HG03139 (cell line): ENCODE measurements around the gene SIGLEC1.

Experiments used
- ATAC-seq: cut with Tn5 transposase; IDR thresholded peaks from one replicate; pipeline ENCODE4 v1.9.1; 2021; ENCODE audit not compliant: unreplicated experiment

The SIGLEC1 gene

DNA sequence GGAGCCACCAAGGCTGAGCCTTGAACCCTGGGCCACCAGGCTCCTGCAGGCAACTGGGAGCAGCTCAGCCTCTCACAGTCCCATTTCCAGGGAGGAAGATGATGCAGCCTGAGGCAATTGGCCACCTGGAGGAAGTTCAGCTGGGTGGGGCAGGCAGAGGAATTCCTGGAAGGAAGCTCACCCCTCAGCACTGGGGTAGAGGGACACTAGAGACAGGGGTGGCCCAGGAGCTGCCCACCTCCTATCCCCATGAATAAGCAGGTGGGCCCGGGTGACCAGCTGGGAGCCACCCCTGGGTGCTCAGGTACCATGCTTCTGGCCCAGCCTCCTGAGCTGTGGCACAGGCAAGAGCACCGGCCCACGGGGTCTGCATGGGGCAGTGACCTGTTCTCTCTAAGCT is 16.5 kb upstream of the SIGLEC1 start:
- no peak for ATAC-seq

DNA sequence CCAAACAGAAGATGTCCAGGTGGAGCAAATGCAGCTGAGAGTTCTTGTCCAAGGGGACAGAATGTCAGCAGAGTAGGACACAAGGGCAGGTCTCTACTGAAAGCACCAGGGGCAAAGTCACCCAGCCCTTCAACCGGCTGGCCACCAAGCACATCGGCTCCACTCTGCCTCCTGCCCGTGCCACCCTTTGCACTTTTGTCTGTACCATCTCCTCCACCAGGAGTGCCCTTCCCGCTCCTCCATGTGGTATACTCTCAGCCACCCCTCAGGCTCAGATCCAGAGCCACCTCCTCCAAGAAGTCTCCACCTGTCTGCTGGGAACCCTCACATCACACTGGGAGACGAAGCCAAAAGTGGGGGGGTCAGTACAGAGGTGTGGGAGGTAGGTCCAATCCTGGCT is 16.0 kb upstream of the SIGLEC1 start:
- ATAC-seq, result no peak

DNA sequence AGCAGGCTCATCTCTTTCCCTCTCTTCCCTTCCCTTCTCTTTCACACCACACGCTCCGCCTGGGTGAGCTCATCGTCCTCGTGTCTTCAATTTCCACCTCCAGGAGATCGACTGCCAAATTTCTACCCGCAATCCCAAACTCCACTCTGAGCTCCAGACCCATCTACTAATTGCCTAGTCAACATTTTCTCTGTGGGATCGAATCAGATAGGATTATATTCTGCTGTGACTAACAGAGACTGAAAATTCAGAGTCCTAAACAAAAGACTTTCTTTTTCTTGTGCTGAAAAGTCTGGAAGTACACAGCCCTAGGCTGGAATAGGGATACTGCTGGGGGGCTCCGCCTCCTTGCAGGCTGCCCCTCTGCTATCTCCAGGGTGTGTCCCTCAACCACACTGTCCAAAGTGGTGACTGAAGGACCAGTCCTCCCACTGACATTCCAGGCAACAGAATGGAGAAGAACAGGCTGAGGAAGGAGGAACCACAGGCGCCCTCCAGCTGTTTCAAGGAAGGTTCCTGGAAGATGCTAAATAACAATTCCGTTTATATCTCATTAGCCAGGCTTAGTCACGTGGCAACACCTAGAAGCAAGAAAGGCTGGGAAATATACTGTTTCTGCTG is 15.1 kb upstream of the SIGLEC1 start:
- ATAC-seq, result no peak

DNA sequence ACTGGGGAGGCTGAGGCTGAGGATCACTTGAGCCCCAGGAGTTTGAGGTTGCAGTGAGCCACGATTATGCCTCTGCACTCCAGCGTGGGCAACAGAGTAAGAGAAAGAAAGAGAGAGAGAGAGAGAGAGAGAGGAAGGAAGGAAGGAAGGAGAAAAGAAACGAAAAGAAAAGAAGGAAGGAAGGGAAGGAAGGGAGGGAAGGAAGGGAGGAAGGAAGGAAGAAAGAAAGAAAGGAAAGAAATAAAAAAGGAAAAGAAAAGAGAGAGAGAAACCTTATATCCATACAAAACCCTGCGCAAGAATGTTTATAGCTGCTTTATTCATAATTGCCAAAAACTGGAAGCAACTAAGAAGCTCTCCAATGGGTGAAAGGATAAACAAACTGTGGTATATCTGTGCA is 12.0 kb upstream of the SIGLEC1 start:
- no peak for ATAC-seq

DNA sequence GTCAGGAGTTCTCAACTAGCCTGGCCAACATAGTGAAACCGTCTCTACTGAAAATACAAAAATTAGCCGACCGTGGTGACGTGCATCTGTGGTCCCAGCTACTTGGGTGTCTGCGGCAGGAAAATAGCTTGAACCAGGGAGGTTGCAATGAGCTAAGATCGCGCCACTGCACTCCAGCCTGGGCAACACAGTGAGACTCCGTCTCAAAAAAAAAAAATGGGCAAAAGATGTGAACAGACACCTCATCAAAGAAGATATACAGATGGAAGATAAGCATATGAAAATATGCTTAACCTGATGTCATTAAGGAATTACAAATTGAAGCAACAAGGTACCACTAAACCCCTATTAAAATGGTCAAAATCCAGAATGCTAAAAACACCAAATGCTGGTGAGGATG is 10.9 kb upstream of the SIGLEC1 start:
- ATAC-seq, result no peak

DNA sequence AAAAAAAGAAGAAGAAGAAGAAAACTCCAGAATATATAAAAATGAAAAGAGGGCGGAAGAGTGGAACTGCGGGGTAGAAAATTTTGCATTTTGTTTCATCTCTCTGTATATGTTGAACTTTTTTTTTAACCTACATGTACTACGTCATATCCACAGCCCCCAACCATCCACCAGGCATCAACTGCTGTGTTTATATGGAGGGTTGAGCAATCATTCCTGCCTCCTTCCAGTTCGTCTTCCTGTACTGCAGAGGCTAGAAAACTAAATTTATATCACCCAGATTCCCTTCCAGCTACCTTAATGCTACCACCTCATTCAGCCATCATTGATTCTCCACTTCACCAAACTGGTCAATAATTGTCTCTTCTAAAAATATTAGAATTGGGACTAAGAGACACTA is 9.5 kb upstream of the SIGLEC1 start:
- no peak for ATAC-seq

DNA sequence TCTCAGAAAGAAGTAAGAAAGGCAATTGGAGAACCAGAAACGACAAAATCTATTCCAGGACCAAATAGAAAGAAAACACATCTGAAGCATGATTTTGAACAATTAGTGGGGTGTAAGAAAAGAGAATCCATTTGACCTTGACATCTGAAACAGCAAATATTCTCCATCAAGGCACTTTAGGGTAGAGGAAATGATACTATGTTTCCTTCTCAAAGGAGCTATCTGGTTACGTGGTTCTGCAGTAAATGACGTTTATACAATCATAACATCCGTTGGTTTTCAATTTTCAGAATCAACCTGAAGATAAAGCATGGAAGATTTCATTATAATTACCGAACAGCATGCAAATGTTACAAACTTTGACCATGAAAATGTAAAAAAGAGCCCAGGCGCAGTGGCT is 8.2 kb upstream of the SIGLEC1 start:
- ATAC-seq, result no peak

DNA sequence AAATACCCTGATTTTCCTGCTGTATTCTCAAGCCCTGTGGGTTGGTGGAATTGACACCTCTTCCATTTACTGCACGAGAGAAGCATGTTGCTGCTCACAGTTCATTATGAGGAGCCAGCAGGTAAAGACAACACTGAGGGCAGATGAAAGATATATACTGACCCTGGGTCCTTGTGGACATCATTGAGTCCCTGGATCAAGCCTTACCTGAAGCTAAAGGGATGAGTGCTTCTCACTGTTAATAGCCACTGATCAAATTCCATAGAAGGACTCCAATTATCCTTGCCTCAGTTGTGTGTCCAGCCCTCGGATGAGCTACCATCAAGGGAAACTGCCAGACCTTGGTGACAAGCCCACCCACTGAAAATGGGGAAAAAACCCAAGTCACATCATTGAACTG is 7.7 kb upstream of the SIGLEC1 start:
- no peak for ATAC-seq

DNA sequence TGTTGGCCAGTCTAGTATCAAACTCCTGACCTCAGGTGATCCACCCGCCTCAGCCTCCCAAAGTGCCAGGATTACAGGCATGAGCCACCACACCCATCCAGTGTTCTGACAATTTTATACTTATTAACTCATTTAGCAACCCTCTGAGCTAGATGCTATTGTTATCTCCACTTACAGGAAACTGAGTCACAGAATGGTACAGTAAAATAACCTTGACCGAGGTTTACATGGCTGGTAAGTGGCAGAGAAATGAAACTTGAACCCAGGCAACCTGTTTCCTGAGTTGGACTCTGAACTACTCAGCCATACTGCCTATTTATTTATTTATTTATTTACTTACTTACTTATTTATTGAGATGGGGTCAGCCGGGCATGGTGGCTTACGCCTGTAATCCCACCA is 6.6 kb upstream of the SIGLEC1 start:
- no peak for ATAC-seq

DNA sequence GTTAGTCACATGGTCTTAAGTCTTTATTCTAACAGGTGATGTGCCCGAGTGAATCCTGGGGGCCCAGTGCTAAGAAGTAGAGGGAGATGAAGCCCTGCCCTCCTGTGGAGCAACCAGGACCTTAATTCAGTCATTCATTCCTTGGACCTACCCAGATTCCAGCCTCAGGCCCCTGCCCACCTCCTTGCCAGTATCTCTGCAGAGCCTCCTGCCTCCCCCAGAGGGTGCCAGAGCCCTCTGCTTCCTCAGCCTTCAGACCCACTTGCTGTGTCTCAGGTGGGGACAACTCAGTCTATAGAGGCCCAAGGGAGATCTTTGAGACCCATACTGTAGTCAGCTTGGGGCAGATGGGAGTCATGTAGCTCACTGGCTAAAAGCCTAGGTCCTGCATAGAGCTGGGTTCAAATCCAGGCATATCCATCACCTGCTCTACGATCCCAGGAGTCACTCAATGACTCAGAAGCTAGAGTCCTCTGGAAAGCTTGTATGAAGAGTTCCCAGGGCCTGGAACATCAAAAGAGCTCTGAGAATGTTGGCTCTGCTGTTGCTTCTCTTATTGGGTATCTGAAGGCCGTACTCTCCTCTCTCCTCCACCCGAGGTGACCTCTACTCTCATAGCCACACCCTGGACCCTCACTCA is 3.9 kb upstream of the SIGLEC1 start:
- ATAC-seq, result no peak

DNA sequence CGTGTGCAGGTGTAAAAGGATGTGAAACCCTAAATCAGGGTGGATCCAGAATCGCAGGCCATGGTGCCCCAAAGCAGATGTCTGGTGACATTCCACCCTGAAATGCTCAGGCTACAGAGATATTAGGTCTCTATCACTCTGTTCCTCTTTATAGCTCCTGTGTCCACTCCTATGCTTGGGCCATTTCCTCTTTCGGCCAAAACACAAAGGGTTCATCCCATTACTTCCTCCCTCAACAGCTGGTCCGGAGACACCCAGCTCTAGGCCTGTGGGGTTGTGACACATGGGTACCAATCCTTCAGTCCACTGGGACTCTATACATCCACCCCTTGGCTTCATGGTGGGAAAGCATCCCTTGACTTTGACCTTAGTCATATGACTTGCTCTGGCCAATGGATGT is 1.7 kb upstream of the SIGLEC1 start:
- no peak for ATAC-seq

DNA sequence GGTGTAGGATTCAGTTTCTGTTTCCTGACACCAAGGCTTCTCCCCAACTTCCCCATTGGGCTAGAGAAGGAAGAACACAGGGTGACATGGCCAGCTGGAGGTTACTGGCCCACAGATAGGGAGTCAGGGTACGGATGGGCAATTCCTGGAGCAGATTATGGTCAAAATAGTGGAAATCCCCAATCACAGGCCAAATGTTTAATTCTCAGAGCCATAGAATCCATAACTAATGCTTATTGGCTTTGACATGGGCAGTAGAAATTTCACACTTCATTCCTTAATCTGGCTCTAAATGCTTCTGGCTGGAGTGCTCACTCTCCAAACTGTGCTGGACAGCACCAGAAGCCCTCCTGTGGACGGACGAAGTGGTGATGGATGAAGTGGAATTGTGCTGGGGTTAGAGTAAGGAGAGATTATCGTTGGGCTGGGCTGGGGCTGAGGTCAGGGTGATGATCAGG is 887 bp downstream of the SIGLEC1 start:
- ATAC-seq, result no peak

DNA sequence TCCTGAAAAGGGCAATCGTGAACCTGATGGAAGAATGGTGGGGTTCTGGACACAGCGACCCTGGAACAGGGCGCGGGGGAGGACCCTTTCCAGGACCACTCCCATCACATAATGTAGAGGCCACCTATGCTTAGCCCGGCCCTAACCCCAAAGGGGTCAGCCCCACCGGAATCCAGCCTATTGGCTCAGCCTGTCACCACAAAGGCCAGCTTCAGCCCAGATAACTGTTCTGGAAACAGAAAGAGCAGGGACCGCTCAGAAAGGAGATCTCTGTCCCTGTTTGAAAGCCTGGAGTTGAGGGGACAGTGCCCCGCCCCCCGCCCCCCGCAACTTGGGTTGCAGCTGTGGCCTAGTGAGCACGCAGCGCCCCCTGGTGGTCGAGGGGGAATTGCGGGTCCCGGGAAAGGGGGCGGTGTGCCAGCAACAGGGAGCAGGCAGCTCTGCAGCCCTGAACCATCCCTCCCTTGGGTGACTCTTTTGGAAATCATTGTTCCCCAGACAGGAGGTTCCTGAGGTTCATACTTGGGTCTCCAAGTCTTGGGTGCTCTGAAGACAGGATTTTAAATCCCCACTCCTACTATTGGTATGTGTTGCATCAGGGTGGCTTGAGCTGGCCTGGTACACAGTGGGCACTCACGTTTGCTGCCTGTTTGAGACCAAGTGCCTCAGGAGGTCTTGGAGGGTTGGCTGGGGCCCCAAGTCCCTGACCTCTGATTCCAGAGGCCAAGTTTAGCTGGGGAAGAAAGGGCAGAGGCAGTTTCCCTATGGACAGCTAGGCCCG is 1.5 kb downstream of the SIGLEC1 start:
- no peak for ATAC-seq

DNA sequence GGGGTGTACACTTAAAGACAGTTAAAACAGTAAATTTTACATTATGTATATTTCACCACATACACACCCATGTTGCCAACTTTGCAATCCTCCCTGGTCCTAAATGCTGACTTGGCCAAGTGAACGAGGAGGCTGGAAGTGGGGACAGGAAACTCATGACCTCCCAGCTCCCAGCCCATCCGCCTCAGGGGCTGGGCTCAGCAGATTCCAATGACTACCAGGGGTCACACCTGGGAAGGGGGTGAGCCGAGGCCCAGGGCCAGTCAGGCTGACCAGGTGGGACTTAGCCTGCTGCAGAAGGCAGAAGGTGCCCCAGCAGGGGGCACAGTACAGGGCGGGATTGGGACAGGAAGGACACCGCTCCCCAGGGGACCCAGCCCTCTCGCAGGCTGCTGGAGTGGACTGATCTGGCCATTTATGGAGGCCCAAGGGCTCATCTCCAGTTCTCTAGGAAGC is 2.4 kb downstream of the SIGLEC1 start:
- no peak for ATAC-seq

DNA sequence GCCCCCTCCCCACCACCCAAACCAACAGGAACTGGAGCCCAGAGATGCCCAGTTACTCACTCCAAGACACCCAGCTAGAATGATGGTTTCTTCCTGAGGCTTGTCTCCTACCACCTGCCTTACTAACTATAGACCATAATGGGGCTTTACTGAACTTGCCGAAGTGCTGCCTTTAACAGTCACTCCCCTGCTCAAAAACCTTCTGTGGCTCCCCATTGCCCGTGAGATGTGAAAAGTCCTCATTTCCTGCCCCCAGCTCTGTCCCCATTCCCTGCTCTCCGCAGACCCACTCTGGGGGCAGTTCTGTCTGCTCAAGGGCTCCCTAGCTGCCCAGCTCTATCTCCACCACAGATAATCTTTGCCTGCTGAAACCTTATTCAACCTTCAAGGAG is 4.9 kb downstream of the SIGLEC1 start:
- no peak for ATAC-seq

DNA sequence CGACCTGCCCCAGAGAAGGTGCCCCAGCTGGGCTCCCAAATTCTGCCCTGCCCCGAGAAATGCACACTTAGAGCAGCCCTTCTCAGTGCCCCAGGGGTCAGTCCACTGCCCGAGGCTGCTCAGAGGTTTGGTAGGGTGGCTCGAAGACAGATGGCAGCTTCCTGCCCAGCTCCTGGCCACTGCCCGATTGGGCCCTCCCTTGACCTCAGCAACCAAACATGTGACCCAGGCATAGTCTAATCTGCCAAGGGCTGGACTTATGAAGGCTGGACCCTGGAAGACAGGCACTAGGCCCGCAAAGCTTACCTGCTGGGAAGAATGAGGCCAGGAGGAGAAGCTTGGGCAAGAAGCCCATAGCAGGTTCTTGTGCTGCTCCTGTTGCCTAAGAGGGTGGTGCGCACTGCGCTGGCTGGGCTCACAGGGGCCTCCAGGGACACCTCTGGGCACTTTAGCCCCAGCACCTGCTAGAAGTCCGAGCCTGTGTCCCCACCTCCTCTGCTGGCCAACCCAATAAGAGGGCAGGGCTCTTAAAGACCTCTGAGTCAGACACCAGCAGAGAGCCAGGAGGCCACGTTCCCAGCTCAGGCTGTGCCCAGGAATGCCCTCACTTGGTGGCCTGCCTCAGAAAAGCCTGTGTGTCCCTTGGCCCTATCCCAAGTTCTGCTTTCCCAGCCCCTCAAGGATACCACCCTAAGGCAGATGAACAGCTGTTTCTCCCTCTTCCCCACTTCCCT is 5.5 kb downstream of the SIGLEC1 start:
- ATAC-seq, result no peak

DNA sequence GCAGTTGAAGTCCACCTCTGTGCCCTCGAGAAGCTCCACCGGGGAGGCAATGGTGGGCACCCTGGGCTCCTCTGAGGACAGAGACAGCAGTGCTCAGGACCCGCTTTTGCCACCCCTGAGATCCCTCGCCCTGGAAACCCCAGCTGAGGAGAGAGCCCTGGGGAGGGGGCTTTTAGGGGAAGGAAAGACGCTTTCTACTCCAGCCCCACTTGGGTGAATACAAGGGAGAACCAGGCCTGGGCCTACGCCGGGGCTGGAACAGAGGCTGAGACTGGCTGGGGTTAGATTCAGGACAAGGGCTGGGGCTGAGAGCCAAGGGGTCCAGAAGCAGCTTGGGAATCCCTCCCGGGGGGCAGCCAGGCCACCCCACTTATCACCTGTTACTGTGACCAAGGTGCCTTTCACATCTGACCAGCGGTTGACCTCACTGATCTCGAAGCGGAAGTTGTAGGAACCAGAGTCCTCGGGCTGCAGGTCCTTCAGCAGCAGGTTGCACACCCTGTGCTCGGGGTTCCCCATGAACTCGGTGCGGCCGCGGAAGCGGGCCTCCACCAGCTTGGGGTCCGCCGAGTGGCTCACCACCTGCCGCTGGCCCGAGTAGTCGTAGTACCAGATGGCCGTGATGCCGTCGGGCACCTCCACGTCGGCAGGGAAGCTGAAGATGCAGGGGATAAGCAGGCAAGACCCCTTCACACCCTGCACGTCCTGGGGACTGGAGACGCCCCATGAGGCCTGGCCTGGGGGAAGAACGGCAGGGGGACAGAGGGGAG is 6.2 kb downstream of the SIGLEC1 start:
- no peak for ATAC-seq

DNA sequence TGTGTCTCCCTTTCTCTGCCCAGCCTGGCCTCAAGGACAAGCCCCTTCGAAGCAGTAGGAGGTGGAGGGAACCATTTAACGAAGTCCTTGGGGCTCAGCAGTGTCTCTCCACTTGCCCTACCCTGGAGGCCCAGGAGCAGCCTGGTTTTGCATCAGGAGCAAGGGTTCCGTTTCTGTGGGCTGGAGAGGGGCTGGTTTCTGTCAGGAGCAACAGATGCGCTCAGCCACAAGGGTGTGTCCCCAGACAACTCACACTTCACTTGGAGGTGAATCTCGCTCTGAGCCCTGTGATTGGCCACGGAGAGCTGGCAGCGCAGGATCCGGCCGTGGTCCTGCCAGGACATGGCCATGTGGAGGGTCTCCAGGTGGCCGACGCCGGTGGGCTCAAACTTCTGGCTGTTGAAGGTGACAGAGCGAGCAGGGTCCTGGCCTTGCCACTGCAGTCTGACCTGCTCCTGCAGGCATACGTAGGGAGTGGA is 6.9 kb downstream of the SIGLEC1 start:
- ATAC-seq, result no peak

DNA sequence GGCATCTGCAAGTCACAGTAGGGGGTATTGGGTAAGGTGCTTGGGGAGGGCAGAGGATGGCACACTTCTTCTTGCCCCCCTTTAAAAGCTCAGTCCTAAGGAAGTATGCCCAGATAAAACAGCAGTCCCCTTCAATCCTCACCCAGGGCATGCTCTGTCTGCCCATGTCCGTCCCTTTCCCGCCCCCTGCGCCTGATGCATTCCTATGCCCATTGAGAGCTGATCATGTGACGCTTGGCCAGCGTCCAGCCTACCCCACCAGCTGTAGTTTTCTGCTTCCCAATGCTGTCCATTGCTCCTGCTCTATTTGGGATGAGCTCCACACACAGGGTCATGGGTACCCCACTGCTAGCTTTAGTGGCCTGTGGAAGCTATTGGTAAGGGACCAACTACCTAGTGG is 8.3 kb downstream of the SIGLEC1 start:
- no peak for ATAC-seq

DNA sequence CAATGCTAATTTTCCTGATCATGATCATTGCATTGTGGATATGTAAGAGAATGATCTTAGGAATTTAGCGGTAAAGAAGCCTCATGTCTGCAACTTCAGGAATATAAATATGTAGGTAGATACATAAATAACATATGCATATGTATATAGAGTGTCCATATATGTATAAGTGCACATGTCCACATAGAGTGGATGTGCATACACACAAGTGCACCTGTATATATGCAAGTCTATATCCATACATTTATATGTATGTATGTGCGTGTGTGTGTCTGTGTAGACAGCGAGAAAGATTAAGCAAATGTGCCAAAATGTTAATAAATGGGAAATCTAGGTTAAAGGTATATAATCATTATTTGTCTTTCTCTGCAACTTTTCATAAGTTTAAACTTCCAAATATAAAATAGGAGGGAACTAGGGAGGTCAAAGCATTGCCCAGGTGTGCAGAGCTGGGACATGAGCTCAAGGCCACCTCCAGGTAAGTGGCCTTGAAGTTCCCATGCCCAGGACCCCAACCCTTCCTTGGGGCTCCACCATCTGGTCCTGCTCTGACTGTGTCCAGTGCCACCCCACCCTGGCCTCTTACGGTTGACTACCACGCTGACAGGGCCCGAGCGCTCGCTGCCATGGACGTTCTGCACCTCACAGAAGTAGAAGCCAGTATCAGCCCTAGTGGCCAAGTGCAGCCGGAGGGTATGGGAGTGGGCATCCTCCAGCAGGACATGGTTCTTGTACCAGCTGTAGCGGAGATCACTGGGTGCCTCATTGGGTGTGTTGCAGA is 9.6 kb downstream of the SIGLEC1 start:
- ATAC-seq, result no peak
